Hepatocyte (in vitro differentiated cells): Measurements from ENCODE around the gene FAM217A. TPM values are rescaled to one million over a fixed set of nuclear protein-coding genes. Genes with fewer than 3 reads are reported as not detected.
A peak's percentile ranks its signal among the peaks of the same experiment; 100 is the strongest.

Source experiments
- DNase-seq: peaks from one replicate; pipeline ENCODE4 v3.0.0-alpha.2; 2016; ENCODE audit warnings: low spot score
- H2AFZ ChIP-seq: fragments of 200-600 bp; sonication (generic); 2 replicates; pipeline ENCODE4 v1.6.0; 2016; ENCODE audit warnings: antibody characterized with exemption, mild to moderate bottlenecking
- H3K27ac ChIP-seq: fragments of 200-600 bp; sonication (generic); 2 replicates; pipeline ENCODE4 v1.5.1; 2016; ENCODE audit warnings: mild to moderate bottlenecking
- H3K27me3 ChIP-seq: fragments of 200-600 bp; sonication (generic); 2 replicates; pipeline ENCODE4 v1.6.1; 2016
- H3K36me3 ChIP-seq: fragments of 200-600 bp; sonication (generic); replicated peaks from 2 replicates; pipeline ENCODE4 v1.5.1; 2016; ENCODE audit warnings: low read depth; ENCODE audit not compliant: insufficient read depth
- H3K4me1 ChIP-seq: fragments of 200-600 bp; sonication (generic); 2 replicates; pipeline ENCODE4 v1.5.1; 2016; ENCODE audit warnings: mild to moderate bottlenecking, moderate library complexity; ENCODE audit not compliant: insufficient read depth
- H3K4me2 ChIP-seq: fragments of 200-600 bp; sonication (generic); 2 replicates; pipeline ENCODE4 v1.6.0; 2016
- H3K4me3 ChIP-seq: fragments of 200-600 bp; sonication (generic); 2 replicates; pipeline ENCODE4 v1.5.1; 2016; ENCODE audit warnings: mild to moderate bottlenecking
- H3K79me2 ChIP-seq: fragments of 200-600 bp; sonication (generic); 2 replicates; pipeline ENCODE4 v1.6.0; 2017; ENCODE audit warnings: mild to moderate bottlenecking
- H3K9me2 ChIP-seq: fragments of 200-600 bp; sonication (generic); replicated peaks from 2 replicates; pipeline ENCODE4 v1.6.0; 2017; ENCODE audit warnings: mild to moderate bottlenecking; ENCODE audit not compliant: insufficient read depth
- H3K9me3 ChIP-seq: fragments of 200-600 bp; sonication (generic); 2 replicates; pipeline ENCODE4 v1.5.1; 2016; ENCODE audit warnings: low read depth, mild to moderate bottlenecking
- H4K20me1 ChIP-seq: fragments of 200-600 bp; sonication (generic); 2 replicates; pipeline ENCODE4 v1.6.0; 2016; ENCODE audit warnings: mild to moderate bottlenecking; ENCODE audit not compliant: insufficient read depth, poor library complexity, severe bottlenecking
- EZH2 ChIP-seq: fragments of 200-600 bp; sonication (generic); IDR thresholded peaks from 2 replicates; pipeline ENCODE4 v1.6.1; 2016; ENCODE audit warnings: antibody characterized with exemption, mild to moderate bottlenecking, borderline replicate concordance
- EZH2phosphoT487 ChIP-seq: fragments of 200-600 bp; sonication (generic); IDR thresholded peaks from one replicate; pipeline ENCODE4 v1.6.1; 2018; ENCODE audit warnings: antibody characterized with exemption, mild to moderate bottlenecking, low read depth, moderate library complexity; ENCODE audit not compliant: unreplicated experiment, severe bottlenecking
- WGBS: methylation state at CpG from one replicate; pipeline ENCODE4 v1.1.6; 2016; ENCODE audit warnings: low lambda C conversion rate; ENCODE audit errors: missing lambda C conversion rate; 5-methylcytosine and 5-hydroxymethylcytosine counted together
- polyA plus RNA-seq: library from polyadenylated mRNA; unstranded; fragments of >200 nt; fragmentation: Nextera tagmentation; extraction: Ambion mirVana; gene quantifications from 2 replicates; pipeline ENCODE4 v1.2.1, GENCODE V29; 2016
- total RNA-seq: library from RNA; depleted of rRNA; stranded (reverse); fragments of >200 nt; gene quantifications from 2 replicates; pipeline ENCODE4 v1.2.3, GENCODE V29; 2014
- TF ChIP-seq, protein P1 (sequence below): fragments of 200-600 bp; sonication (generic); IDR thresholded peaks from 2 replicates; pipeline ENCODE4 v1.5.1; 2016; ENCODE audit warnings: antibody characterized with exemption, mild to moderate bottlenecking; ENCODE audit not compliant: poor library complexity

Gene FAM217A
- total and polyA plus RNA-seq, 2 experiments from 2014 or later = not detected

DNA sequence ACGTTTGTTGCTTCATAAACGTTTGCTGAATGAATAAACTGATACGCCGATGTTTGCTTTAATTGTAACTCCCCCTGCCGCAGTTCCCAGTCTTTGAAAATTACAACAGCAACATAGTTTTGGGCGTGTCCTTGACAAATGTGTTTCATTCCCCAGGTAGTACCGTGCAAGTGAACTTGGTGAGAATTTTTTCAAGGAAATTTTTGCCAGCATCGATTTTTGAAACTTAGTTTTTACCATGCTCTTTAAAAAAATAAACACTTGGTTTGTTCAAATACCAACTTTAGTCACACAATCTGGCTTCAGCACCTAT, 60.1 kb downstream of the FAM217A start:
- peak overlapping the region; percentile 83 for H3K4me2 ChIP-seq
- H3K36me3 ChIP-seq = no peaks in the 10 kb centered on the region
- H3K9me2 ChIP-seq = no peaks in the 10 kb centered on the region
- H2AFZ ChIP-seq = peak overlapping the region; percentile 30
- 4% methylated on average over 8 of the region's 8 CpGs for WGBS
- peaks cover 76% of the 10 kb centered on the region for H3K79me2 ChIP-seq
- H3K27me3 ChIP-seq = no peaks in the 10 kb centered on the region
- H3K9me3 ChIP-seq = no peaks in the 10 kb centered on the region
- H4K20me1 ChIP-seq = peaks cover 20% of the 10 kb centered on the region
- TF ChIP-seq EZH2 (no peak), EZH2phosphoT487 (no peak)
- TF ChIP-seq, protein P1, sequence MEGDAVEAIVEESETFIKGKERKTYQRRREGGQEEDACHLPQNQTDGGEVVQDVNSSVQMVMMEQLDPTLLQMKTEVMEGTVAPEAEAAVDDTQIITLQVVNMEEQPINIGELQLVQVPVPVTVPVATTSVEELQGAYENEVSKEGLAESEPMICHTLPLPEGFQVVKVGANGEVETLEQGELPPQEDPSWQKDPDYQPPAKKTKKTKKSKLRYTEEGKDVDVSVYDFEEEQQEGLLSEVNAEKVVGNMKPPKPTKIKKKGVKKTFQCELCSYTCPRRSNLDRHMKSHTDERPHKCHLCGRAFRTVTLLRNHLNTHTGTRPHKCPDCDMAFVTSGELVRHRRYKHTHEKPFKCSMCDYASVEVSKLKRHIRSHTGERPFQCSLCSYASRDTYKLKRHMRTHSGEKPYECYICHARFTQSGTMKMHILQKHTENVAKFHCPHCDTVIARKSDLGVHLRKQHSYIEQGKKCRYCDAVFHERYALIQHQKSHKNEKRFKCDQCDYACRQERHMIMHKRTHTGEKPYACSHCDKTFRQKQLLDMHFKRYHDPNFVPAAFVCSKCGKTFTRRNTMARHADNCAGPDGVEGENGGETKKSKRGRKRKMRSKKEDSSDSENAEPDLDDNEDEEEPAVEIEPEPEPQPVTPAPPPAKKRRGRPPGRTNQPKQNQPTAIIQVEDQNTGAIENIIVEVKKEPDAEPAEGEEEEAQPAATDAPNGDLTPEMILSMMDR = no peak
- DNase-seq = no peak
- H3K27ac ChIP-seq = peak overlapping the region; percentile 98
- H3K4me1 ChIP-seq = peaks cover 35% of the 10 kb centered on the region
- peak overlapping the region; percentile 21 for H3K4me3 ChIP-seq

Other genes starting within 250 kb of the FAM217A start
- 0.84 and 1.6 TPM in 2 replicates for gene FAM50B, start 229.8 kb downstream of the FAM217A start, total RNA-seq
- 1.1 and 1.6 TPM in 2 replicates for gene FAM50B, start 229.8 kb downstream of the FAM217A start, polyA plus RNA-seq
- gene ECI2, start 56.4 kb upstream of the FAM217A start, total RNA-seq = 102 and 103 TPM in 2 replicates
- 114 TPM in 2 replicates for gene ECI2, start 56.4 kb upstream of the FAM217A start, polyA plus RNA-seq